GM12878 (cell line): ENCODE data around the gene JUN. TPM values are rescaled to one million over a fixed set of nuclear protein-coding genes. Genes with fewer than 3 reads are reported as not detected.

Experiments used
- ATAC-seq: fragments of 200-7000 bp; cut with Tn5 transposase; 3 replicates; pipeline ENCODE4 v1.9.1; 2020; ENCODE audit warnings: mild to moderate bottlenecking, moderate library complexity
- BruUV-seq: library from RNA; stranded (reverse); fragments of 400-500 nt; replicated peaks from 2 replicates; lab custom pipeline; 2021; lab: Mats Ljungman, UMichigan
- CTCF ChIA-PET: fragments of 300-600 bp; sonication (Branson Sonifier 250); formaldehyde crosslinking; extraction: SDS; loops from one replicate; lab custom pipeline; 2021; ENCODE audit warnings: inconsistent platforms; lab: Yijun Ruan, JAX
- POLR2A ChIA-PET: fragments of 350-600 bp; formaldehyde crosslinking; extraction: SDS; loops from one replicate; lab custom pipeline; 2021; ENCODE audit warnings: inconsistent platforms; lab: Charles Lee
- RAD21 ChIA-PET: fragments of 300-600 bp; sonication (Branson Sonifier 250); formaldehyde crosslinking; loops from one replicate; lab custom pipeline; 2023; ENCODE audit warnings: antibody characterized with exemption; ENCODE audit not compliant: unreplicated experiment; lab: Charles Lee
- SMC1A ChIA-PET: fragments of 300-600 bp; sonication (Branson Sonifier 250); formaldehyde crosslinking; loops from one replicate; lab custom pipeline; 2023; ENCODE audit not compliant: unreplicated experiment, uncharacterized antibody; lab: Charles Lee
- DNase-seq: peaks from one replicate; pipeline ENCODE4 v3.0.0-alpha.2; 2011; ENCODE audit warnings: low read depth, low spot score
- FAIRE-seq: peaks from 3 replicates; lab custom pipeline; 2011; peaks lifted over from hg19 to GRCh38; lab: Jason Lieb, UNC
- H2AFZ ChIP-seq: 2 replicates; pipeline ENCODE4 v1.6.0; 2011; ENCODE audit warnings: low read depth, low read length, control low read depth; ENCODE audit not compliant: control insufficient read depth
- H3K27ac ChIP-seq: 2 replicates; pipeline ENCODE4 v1.5.1; 2011; ENCODE audit warnings: control low read depth; ENCODE audit not compliant: control insufficient read depth, insufficient read depth
- H3K27me3 ChIP-seq, 2 experiments: replicated peaks in 1 of 2; 2 replicates each; pipeline versions ENCODE4 v1.6.0 to v1.6.1; 2011; ENCODE audit warnings: low read length in 1 of 2; ENCODE audit not compliant: control insufficient read depth in 2 of 2, insufficient read depth in 2 of 2
- H3K36me3 ChIP-seq, 2 experiments: 2 replicates each; pipeline ENCODE4 v1.5.1; 2011; ENCODE audit warnings: low read length in 1 of 2; ENCODE audit not compliant: control insufficient read depth in 2 of 2, insufficient read depth in 2 of 2
- H3K4me1 ChIP-seq: 2 replicates; pipeline ENCODE4 v1.6.1; 2011; ENCODE audit warnings: mild to moderate bottlenecking, low read length, moderate library complexity, mixed read lengths; ENCODE audit not compliant: control insufficient read depth, insufficient read depth
- H3K4me2 ChIP-seq: 2 replicates; pipeline ENCODE4 v1.6.0; 2011; ENCODE audit warnings: control low read depth; ENCODE audit not compliant: control insufficient read depth, insufficient read depth
- H3K4me3 ChIP-seq: fragments of 200-600 bp; sonication (generic); 2 replicates; pipeline ENCODE4 v1.5.1; 2016
- H3K79me2 ChIP-seq: 2 replicates; pipeline ENCODE4 v1.6.0; 2011; ENCODE audit warnings: low read length; ENCODE audit not compliant: control insufficient read depth, insufficient read depth
- H3K9ac ChIP-seq: 2 replicates; pipeline ENCODE4 v1.8.0; 2011; ENCODE audit warnings: low read length, control low read depth, mixed read lengths; ENCODE audit not compliant: control insufficient read depth, insufficient read depth
- H3K9me3 ChIP-seq: replicated peaks from 3 replicates; pipeline ENCODE4 v1.5.1; 2011; ENCODE audit warnings: mild to moderate bottlenecking, low read length; ENCODE audit not compliant: control insufficient read depth, insufficient read depth
- H4K20me1 ChIP-seq: 2 replicates; pipeline ENCODE4 v1.6.0; 2011; ENCODE audit not compliant: control insufficient read depth, insufficient read depth
- ASH2L ChIP-seq: fragments of 300-600, 200-600 bp; sonication (generic); IDR thresholded peaks from 2 replicates; pipeline ENCODE4 v1.6.1; 2017; ENCODE audit warnings: low read depth, mild to moderate bottlenecking, borderline replicate concordance
- BCL3 ChIP-seq: IDR thresholded peaks from 2 replicates; pipeline ENCODE4 v1.6.1; 2011; ENCODE audit warnings: borderline replicate concordance, low read depth, mild to moderate bottlenecking, moderate library complexity, low read length; ENCODE audit not compliant: insufficient read depth, poor library complexity, severe bottlenecking
- BMI1 ChIP-seq: fragments of 450-650 bp; IDR thresholded peaks from 2 replicates; pipeline ENCODE4 v1.6.1; 2016; ENCODE audit warnings: mild to moderate bottlenecking, moderate library complexity, borderline replicate concordance
- CHD2 ChIP-seq: IDR thresholded peaks from 2 replicates; pipeline ENCODE4 v1.6.1; 2011; ENCODE audit warnings: low read depth, low read length, improper control_type of control experiment, borderline replicate concordance
- CHD4 ChIP-seq: fragments of 200-600 bp; sonication (generic); IDR thresholded peaks from 2 replicates; pipeline ENCODE4 v1.6.1; 2016; ENCODE audit warnings: mild to moderate bottlenecking
- CREB1 ChIP-seq: IDR thresholded peaks from 2 replicates; pipeline ENCODE4 v1.6.1; 2012; ENCODE audit warnings: low read depth, mild to moderate bottlenecking, inconsistent platforms
- FOXK2 ChIP-seq: fragments of 450-650 bp; IDR thresholded peaks from 2 replicates; pipeline ENCODE4 v1.6.1; 2017; ENCODE audit warnings: mild to moderate bottlenecking, moderate library complexity
- GABPA ChIP-seq: IDR thresholded peaks from 2 replicates; pipeline ENCODE4 v1.6.1; 2014; ENCODE audit warnings: antibody characterized with exemption, low read depth, mild to moderate bottlenecking, inconsistent platforms
- HDAC2 ChIP-seq: fragments of 200-600 bp; sonication (generic); IDR thresholded peaks from 2 replicates; pipeline ENCODE4 v1.6.1; 2017
- HDGF ChIP-seq: fragments of 450-650 bp; IDR thresholded peaks from 2 replicates; pipeline ENCODE4 v1.6.1; 2016; ENCODE audit warnings: antibody characterized with exemption
- MTA3 ChIP-seq: IDR thresholded peaks from 2 replicates; pipeline ENCODE4 v1.6.1; 2012; ENCODE audit warnings: low read length, inconsistent platforms, borderline replicate concordance
- MYC ChIP-seq: IDR thresholded peaks from 2 replicates; pipeline ENCODE4 v1.6.1; 2011; ENCODE audit warnings: mild to moderate bottlenecking, low read length, moderate library complexity, inconsistent platforms; ENCODE audit not compliant: insufficient read depth, insufficient replicate concordance, insufficient read length, severe bottlenecking
- NRF1 ChIP-seq: conservative IDR thresholded peaks from 2 replicates; pipeline ENCODE4 v1.6.1; 2011; ENCODE audit warnings: mild to moderate bottlenecking, low read depth, low read length, improper control_type of control experiment
- POLR2A ChIP-seq: IDR thresholded peaks from 2 replicates; pipeline ENCODE4 v1.6.1; 2011; ENCODE audit warnings: low read depth, mild to moderate bottlenecking, low read length
- RAD21 ChIP-seq: IDR thresholded peaks from 2 replicates; pipeline ENCODE4 v1.6.1; 2011; ENCODE audit warnings: mild to moderate bottlenecking, low read depth, low read length, moderate library complexity; ENCODE audit not compliant: insufficient read depth
- SMAD5 ChIP-seq: IDR thresholded peaks from 2 replicates; pipeline ENCODE4 v1.6.1; 2016; ENCODE audit warnings: antibody characterized with exemption, low read depth
- TCF12 ChIP-seq: IDR thresholded peaks from 2 replicates; pipeline ENCODE4 v1.6.1; 2011; ENCODE audit warnings: low read depth, mild to moderate bottlenecking, low read length
- YBX1 ChIP-seq: fragments of 450-650 bp; IDR thresholded peaks from 2 replicates; pipeline ENCODE4 v1.6.1; 2016; ENCODE audit warnings: antibody characterized with exemption
- ZBTB40 ChIP-seq: fragments of 450-650 bp; IDR thresholded peaks from 2 replicates; pipeline ENCODE4 v1.6.1; 2016; ENCODE audit warnings: mild to moderate bottlenecking, moderate library complexity, borderline replicate concordance
- WGBS: methylation state at CpG from one replicate; pipeline ENCODE4 v1.1.6; 2016; ENCODE audit warnings: low lambda C conversion rate; ENCODE audit not compliant: insufficient replicate concordance, insufficient coverage; ENCODE audit errors: missing lambda C conversion rate; 5-methylcytosine and 5-hydroxymethylcytosine counted together
- in situ Hi-C: fragments of 300-500 bp; cut with MboI; formaldehyde crosslinking; loops from 9 replicates; pipeline ENCODE4 v1.14.3; 2018; ENCODE audit warnings: mixed read lengths
- intact Hi-C: fragments of 100-400 bp; cut with micrococcal nuclease; formaldehyde crosslinking; loops from one replicate; pipeline ENCODE4 v1.14.2; 2022; ENCODE audit not compliant: unreplicated experiment
- polyA plus RNA-seq, 11 experiments: library from polyadenylated mRNA; depleted of rRNA in 4 of 11; unstranded in 6 of 11; stranded (reverse) in 5 of 11; fragments of >200 nt; fragmentation: Nextera tagmentation in 4 of 11; fragmentation: Illumina TruSeq in 1 of 11; extraction: Ambion mirVana in 4 of 11; extraction: Trizol in 1 of 11; gene quantifications; 1 replicate in 1 of 11; 2 replicates in 10 of 11; pipeline versions ENCODE4 v1.2.1 to v1.2.3, GENCODE V29; 2011 to 2016; ENCODE audit warnings: inconsistent platforms in 2 of 11, missing spikeins in 2 of 11, low read depth in 1 of 11
- total RNA-seq, 4 experiments: library from RNA; depleted of rRNA in 3 of 4; stranded (reverse); fragments of >200 nt in 3 of 4; fragmentation: Illumina TruSeq in 1 of 4; extraction: Trizol in 1 of 4; gene quantifications; 2 replicates each; pipeline versions ENCODE4 v1.2.1 to v1.2.3, GENCODE V29; 2013 to 2021
- TF ChIP-seq, protein P1 (sequence below): fragments of 450-650 bp; IDR thresholded peaks from 2 replicates; pipeline ENCODE4 v1.6.1; 2016; ENCODE audit warnings: mild to moderate bottlenecking

The JUN gene
- total and polyA plus RNA-seq, 10 of the 15 experiments (the other 5 are each of a cell fraction or from before 2014, with no cell fraction given), result 0.18 to 8.4 (median 2.8) TPM

DNA sequence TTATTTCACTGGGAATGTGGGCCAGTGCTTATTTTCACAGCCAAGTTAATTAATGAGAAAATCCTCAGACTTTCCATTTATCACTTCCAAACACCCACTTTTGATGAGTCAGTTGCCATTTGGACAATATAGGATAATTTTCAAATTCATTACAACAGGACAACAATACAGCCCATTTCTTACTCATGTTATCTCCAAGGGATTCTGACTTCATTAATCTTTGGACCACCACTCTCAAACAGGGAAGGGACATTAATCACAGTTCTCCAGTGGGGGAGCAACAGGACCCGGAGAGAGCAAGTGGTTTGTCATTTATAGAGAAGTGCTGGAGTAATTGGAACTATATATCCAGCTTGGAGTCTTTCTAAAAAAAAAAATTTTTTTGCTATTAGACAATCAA, 38.7 kb downstream of the JUN start:
- H3K9ac ChIP-seq, result no peak overlapping the region
- H3K4me2 ChIP-seq, result no peak overlapping the region
- ATAC-seq, result no peak
- H3K4me3 ChIP-seq, result no peak overlapping the region
- no peak overlapping the region for H3K27ac ChIP-seq
- CTCF ChIA-PET, result interaction anchor here (0.6 to 8.4 kb wide), 5 partner anchors 22 to 1014 kb away, joined by 3 to 89 read pairs (median 4); no protein-coding TSS in a partner anchor
- no peak overlapping the region for H2AFZ ChIP-seq
- H3K36me3 ChIP-seq, result no peaks in the 10 kb centered on the region
- no peak for FAIRE-seq
- intact Hi-C loops (loop anchor here (10.0 kb wide), 1 partner anchor 690 kb away; no protein-coding TSS in a partner anchor), in situ Hi-C loops (loop anchor here (25.0 kb wide), 1 partner anchor 967 kb away; no protein-coding TSS in a partner anchor)
- peaks cover 0 to 3% of the 10 kb centered on the region in 2 experiments; a peak in 2 of 4 replicates for H3K27me3 ChIP-seq
- POLR2A ChIA-PET, result no interaction called here
- H3K4me1 ChIP-seq, result no peaks in the 10 kb centered on the region
- H3K79me2 ChIP-seq, result no peaks in the 10 kb centered on the region
- RAD21 ChIA-PET, result interaction anchor here (1.1 kb wide), 1 partner anchor 1014 kb away, joined by 3 read pairs; no protein-coding TSS in a partner anchor
- WGBS, result 0% methylated on average over 1 of the region's 1 CpG
- no peak for DNase-seq
- no peaks in the 10 kb centered on the region for H4K20me1 ChIP-seq
- SMC1A ChIA-PET, result interaction anchor here (1.3 kb wide), 1 partner anchor 958 kb away, joined by 3 read pairs; no protein-coding TSS in a partner anchor
- TF ChIP-seq POLR2A (no peak), BMI1 (no peak), CREB1 (no peak), MTA3 (no peak), CHD2 (no peak), FOXK2 (no peak), TCF12 (no peak), RAD21 (no peak), ASH2L (no peak), BCL3 (no peak), GABPA (no peak), NRF1 (no peak), ZBTB40 (no peak), SMAD5 (no peak), CHD4 (no peak), HDAC2 (no peak), HDGF (no peak), YBX1 (no peak), MYC (no peak)
- TF ChIP-seq, protein P1, sequence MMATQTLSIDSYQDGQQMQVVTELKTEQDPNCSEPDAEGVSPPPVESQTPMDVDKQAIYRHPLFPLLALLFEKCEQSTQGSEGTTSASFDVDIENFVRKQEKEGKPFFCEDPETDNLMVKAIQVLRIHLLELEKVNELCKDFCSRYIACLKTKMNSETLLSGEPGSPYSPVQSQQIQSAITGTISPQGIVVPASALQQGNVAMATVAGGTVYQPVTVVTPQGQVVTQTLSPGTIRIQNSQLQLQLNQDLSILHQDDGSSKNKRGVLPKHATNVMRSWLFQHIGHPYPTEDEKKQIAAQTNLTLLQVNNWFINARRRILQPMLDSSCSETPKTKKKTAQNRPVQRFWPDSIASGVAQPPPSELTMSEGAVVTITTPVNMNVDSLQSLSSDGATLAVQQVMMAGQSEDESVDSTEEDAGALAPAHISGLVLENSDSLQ, result no peak
- TF ChIP-seq, all 136 proteins: peak for 0
- H3K9me3 ChIP-seq, result no peaks in the 10 kb centered on the region
- no TSS peak for BruUV-seq
